Activated CD4-positive, alpha-beta T cell treated with anti-CD3 and anti-CD28 coated beads, Interleukin-2, amount 50 U/mL, for 4 hours (primary cell): Measurements from ENCODE around the gene MED13L.

ENCODE experiments used
- DNase-seq, 2 experiments: peaks; one replicate each; pipeline ENCODE4 v3.0.0-alpha.2; 2020

Gene MED13L

DNA sequence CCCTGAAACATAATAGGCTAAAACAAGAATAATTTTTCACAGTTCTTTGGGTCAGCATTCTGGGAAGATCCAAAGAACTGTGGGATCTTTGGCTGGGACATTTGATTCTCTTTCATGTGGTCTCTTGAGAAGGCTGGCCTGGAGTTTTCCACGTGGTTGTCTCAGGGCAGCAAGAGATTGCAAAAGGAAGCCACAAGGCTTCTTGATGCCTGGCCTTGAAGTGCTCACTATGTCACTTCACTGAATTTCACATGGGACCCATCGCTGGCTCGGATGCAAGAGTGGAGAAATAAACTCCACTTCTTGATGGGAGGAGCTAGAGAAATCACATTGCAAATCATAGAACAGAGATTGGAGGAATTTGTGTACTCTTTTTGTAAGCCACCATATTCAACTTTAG, 343.4 kb downstream of the MED13L start:
- DNase-seq: no peak

DNA sequence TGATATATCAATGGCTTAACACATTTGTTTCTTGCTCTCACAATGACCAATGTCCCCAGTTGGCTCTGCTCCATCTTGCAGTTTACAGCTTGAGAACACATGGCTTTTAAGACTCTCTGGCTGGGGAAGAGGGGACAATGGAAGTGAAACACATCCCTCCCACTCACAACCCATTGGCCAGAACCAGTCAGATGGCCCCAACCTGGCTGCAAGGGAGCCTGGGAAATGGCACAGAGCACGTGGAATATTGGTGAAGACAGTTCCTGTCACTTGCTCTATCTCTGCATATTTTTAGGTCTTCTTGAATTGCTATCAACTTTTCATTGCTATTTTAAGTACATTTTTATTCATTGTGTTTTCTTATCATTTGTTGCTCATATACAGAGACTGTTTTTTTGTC, 345.4 kb downstream of the MED13L start:
- no peak for DNase-seq

DNA sequence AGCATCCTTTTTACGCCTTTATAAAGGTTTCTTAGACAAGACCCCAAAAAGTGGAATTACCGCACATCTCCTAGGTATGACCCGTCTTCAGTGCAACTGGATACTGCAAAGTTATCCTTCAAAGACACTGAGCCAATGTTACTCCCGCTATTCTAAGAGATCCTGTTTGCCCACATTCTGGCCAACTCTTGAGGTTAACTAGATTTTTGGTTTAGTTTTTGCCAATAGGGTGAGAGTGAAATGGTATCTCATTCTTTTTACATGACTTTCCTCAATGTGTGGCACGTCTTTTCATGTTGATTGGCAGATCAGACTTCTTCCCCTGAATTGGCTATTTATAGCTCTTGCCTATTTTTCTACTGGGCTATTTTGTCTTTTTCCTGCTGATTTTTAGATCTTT, 347.2 kb downstream of the MED13L start:
- no peak for DNase-seq

DNA sequence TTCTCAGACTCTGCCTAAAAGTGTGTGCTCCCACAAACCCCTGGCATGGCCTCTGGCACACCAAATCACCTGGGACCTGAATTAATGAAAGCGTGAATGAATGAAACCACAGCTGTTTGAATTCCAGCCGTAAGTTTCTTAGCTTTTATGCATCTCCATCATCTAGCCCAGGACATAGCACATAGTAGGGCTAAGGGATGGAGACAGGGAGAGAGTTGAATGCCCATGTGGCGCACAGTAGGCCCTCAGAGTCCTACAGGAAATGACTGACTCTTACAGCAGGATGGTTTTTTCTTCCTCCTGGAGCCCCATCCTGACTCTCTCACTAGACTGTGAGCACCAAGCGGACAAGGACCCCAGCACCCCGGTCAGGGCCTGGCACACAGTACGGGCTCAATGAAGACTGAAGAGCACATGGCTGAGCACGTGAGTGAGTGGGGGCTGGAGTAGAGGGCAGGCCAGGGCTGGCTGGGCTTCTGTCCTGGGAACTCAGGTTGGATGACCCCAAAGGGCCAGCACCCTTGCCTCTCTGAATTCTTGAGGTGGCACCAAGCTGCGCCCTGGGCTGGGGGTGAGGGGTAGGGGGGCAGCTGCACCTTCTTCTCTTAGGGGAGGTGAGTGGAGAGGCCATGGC, 351.3 kb downstream of the MED13L start:
- no peak for DNase-seq

DNA sequence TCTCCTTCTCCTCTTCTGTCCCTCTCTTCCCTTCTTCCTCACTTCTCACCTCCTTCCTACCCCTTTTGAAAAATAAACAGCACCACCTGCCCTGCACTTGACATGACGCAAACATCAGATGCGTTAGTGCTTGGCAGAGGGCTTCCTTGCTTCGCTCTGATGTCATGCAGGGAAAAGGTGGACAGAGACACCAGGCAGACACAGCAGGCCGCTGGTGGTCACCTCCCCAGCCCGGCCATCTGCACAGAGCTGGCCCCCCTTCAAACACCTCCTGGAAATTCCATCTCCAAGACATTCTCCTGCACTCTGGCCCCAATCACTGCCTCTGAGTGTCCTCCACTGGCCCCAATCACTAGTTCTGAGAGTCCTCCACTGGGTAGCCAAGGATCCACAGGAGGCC, 353.6 kb downstream of the MED13L start:
- no peak for DNase-seq

DNA sequence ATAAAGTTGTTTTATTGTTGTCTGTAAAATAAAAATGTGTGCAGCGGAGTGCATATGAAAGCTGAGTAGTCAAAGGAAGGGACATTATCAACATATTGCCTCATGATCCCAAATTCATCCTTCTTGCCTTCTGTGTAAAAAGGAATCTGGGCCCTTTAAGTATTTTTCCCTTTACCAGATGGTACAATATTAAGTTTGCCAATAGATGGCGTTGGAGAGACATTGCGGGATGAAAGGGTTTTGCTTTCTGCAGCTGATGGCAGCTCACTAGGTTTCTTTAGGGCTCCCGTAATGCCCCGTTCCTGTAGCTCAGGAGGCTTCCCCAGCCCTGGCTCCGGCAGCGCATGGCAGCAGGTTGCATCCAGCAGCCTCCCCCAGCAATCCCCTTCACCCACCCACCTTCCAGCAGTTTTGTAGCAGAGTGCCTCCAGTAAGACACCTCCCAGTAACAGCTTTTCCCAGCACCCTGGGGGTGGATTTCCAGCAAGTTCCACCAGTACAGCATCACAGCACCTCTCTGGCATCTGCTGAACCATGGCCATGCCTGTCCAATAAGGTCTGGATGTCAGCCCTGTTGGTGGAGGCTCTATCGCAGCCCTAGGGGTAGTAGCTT, 354.4 kb downstream of the MED13L start:
- no peak for DNase-seq

DNA sequence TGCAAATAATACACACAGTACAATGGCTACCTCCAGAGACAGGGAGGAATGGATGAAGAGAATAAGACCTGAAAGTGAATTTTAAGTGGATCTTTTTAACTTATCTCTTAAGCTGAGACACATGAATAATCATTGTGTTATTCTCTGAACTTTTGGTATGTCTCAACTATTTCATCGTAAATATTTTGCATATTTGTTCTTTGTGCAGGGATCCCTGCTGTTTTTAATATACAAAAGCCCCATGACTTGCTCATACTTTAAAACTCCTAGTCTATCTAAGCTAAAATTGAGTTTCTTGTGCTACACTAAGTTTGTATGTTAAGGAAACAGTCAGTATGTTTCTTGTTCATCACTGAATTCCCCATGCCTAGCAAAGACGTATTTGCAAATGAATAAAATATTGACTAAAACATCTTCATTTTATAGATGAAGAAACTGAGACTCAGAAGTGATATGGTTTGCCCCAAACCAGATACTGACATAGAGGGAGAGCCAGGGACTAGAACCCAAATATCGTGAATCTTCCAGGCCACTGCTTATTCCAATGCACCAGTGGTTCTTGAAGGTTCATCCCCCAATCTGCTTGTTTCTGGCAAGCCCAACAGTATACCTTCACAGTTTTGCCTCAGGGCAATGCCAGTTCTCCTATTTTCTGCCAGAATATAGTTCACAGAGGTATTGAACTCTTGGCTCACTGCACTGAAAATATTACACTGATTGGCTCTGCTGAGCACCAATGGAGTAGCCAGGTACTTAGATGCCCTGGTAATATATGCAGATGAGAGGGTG, 356.9 kb downstream of the MED13L start:
- no peak for DNase-seq

DNA sequence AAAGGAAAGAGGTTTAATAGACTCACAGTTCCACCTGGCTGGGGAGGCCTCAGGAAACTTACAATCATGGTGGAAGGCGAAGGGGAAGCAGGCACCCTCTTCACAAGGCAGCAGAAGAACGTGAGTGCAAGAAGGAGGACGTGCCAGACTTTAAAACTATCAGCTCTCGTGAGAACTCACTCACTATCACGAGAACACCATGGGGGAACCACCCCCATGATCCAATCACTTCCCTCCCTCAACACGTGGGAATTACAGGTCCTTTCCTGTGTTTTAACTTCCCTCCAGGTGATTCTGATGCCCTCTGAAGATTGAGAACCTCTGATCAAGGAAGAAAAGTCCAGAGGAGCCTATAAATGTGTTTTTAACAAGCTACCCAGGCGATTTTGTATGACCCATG, 358.7 kb downstream of the MED13L start:
- DNase-seq: no peak

DNA sequence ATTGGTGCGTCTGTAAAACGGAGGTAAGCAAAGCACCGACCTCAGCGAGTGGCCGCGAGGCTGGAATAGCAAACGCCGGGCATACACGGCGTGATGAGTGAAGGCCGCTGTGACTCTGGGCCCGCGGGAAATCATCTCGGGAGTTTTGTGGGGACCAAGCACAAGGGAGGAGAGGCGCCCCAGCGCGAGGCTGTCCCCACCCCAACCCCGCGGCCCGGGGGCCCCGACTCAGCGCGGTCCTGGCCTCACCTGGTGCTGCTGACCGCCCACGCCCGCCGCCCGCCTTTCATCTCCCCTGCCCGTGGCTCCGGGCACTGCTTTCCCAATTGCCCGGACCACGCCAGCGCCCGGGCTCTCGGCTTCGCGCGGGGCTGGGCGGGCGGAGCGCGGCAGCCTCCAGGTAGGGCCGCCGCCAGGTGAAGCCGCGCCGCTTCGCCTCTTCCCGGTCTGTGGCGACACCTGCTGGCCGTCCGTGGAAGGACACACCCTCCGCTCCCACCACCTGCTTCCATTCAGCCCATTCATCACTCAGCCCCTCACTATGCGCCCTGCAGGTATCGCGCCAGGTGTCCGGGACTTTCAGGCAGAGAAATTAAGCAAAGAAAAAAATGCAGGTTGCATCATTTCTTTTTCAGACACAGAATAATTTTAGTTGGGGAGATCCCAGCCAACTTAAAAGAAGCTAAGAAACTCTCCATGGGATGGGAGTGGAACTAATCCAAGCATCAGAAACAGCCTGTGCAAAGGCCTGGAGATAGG, 360.4 kb downstream of the MED13L start:
- DNase-seq: peak; percentile 67 to 74

DNA sequence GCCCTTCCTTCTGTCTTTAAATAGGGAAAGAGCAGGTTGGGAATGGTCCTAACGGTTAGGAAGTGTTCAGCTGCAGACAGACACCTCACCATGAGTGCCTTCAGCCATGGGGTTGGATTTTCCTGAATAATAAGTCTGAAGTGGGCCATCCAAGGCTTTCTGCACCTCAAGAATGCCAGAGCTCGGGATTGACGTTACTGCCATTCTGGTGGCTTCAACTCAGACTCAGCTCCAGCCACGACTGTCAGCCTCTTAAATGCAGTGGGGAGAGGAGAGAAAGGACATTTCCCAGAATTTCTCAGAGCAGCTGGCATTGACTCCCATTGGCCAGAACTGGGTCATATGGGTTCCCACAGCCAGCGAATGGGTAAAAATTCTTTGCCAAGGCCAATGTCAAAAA, 363.4 kb downstream of the MED13L start:
- DNase-seq: no peak

DNA sequence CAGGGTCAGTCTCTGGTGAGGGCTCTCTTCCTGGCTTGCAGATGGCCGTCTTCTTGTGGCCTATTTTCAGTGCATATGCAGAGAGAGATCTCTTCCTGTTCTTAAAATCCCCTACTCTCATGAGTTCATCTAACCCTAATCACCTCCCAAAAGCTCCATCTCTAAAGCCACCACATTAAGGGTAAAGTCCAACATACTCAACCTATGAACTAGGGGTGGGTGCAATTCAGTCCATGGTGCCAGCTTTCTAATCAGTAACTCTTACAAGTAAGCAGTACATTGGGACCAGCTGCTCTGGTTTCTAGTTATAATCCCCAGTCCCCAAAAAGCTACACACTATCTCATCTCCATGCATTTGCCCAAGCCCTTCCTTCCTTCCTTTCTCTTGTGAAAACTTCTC, 365.1 kb downstream of the MED13L start:
- no peak for DNase-seq

DNA sequence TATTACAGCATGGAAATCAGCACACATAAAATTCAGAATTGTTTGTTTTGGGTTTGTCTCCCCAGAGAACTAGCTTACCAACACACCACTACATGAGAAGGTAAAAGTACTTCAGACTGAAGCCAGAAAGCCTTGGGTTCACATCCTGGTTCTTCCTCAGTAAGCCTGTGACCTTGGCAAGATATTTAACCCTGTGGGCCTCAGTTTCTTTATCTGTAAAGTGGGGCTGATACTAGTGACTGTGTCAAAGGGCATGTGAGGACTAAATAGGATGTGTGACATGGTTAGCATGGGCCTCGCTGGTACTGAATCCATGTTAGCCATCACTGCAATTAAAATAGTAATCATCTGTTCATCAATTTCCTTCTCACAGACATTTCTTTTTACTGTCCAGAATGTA, 366.1 kb downstream of the MED13L start:
- no peak for DNase-seq

DNA sequence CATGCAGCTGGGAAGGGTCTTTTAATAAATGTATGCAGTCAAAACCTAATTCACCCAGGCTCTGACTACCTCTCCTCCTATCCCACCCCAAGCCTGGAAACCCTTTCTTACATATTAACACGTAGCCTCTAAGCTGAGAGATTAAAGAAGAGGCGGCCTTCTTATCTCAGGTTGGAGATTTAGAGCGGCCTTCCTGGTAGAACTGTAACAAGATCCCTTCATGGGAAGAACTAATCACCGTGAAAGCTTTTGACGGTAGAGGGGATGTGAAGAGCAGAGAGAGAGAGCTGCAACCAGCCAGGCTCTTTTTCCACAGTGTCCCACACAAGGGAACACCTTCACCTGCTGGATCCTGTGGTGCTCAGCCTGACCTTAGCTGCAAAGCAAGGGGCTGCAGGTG, 367.4 kb downstream of the MED13L start:
- DNase-seq: no peak
